Stimulated activated CD8-positive, alpha-beta memory T cell treated with anti-CD3 and anti-CD28 coated beads, Interleukin-4, amount 100 ng/mL, for 4 hours (primary cell): ENCODE measurements around the gene ZCCHC13.
"Not testable (repeated sequence)": the region's sequence is repeated elsewhere in the genome, so short reads cannot be mapped to it uniquely, and the experiment has no call there.

Experiments used
- DNase-seq, 2 donors: peaks; one replicate each; pipeline ENCODE4 v3.0.0-alpha.2; 2020; ENCODE audit warnings: low read depth in 2 of 2, low spot score in 1 of 2

Gene ZCCHC13

DNA sequence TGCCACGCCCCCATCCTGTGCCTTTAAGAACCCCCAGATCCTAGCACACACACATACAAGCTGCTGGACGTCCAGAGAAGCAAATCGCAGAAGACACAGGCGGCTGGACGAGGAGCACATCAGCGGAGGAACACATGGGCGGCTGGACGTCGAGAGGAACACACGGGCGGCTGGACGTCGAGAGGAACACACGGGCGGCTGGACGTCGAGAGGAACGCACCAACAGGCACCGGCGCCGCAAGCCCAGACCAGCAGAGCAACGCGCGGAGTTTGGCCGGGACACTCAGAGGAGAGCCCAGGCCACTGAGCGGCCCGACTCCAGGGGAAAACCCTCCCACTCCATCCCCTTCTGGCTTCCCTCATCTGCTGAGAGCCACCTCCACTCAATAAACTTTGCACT lies 17.2 kb downstream of the ZCCHC13 start:
- no peak for DNase-seq

DNA sequence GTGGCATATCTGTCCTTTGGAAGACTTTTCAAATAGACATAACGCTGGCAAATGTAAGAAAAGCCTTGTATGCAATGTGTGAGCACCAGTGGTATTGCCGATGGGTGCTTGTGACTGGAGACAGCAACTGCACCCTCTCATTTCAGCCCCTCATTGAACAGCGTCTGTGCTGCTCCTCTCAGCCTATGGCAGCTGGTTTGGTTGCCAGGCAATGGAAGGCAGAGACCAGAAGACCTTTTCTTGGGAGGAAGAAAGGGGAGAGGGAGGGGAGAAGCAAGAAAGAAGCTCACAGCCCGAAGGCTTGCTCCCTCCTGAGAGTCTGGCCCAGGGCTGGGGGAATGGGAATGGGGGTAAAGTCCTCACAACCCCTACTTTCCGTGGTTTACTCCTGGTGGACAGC lies 20.2 kb downstream of the ZCCHC13 start:
- DNase-seq, result no peak

DNA sequence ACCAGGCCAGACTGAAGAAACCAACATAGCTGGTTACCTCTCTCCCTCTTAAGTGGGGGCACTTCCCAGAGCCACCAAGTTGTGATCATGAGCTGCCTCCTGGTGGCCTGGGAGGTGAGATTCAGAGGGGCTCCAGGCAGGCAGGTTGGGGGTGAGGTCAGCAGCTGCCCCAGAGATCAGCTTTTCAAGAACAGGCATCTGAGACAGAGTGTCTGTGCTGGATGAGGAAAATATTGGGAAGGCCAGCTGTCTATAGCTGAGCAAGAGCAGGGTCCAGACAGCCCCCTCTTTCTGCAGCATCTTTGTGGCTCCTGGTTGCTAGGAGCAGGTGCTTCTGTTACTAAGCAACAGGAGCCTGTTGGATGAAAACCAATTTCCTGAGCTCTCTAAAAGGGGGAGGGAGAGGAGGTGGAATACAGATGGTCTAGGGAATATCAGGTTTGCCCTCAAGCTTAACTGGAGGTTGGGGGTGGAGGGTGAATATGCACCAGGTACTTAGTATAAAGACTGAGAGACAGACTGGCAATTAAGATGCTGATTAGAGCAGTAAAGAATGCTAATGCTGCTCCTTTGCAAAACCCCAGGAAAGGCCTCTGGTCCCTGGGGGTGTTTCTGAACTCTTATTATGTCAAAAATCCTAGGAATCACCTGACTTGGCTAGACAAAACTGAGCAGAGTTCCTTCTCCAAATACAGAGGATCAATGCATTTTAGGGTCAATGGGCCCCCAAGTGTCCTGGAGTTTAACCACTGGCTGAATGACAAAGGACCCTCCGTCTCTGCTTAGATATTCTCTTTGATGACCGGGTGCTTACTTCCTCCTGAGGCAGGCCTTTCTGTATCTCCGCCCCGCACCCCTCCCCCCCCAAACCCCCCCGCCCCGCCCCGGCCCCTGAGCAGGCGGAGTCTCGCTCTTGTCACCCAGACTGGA lies 21.4 kb downstream of the ZCCHC13 start:
- no peak for DNase-seq

DNA sequence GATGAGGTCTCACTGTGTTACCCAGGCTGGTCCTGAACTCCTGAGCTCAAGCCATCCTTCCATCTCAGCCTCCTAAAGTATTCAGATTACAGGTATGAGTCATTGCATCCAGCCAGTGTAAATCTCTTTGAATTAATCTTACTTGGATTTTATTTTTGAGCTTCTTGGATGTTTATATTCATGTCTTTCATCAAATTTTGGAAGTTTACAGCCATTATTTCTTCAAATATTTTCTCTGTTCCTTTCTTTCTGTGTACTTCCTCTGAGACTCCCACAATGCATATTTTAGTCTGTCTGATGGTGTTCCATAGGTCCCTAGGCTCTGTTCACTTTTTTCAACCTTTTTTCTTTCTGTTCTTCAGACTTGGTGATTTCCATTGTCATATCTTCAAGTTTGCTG lies 34.9 kb downstream of the ZCCHC13 start:
- no peak for DNase-seq

DNA sequence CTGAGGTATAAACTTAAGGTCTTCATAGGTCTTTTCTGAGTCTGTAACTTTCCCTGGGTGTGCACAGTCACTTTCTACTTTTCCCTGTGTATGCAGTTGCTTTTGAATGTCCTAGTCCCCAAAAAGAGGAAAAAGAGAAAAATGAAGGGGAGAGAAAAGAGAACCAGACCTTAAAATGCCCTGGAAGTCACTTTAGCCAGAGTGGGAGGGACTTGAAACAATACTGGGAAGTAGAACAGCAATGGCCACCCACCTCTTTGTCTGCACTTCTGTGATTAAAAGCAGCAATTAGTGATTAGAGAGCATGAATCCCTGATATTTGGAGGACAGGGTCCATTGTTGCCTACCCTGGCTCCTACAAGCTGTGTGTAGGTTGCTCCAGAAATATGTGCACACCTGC lies 36.1 kb downstream of the ZCCHC13 start:
- DNase-seq, result no peak

DNA sequence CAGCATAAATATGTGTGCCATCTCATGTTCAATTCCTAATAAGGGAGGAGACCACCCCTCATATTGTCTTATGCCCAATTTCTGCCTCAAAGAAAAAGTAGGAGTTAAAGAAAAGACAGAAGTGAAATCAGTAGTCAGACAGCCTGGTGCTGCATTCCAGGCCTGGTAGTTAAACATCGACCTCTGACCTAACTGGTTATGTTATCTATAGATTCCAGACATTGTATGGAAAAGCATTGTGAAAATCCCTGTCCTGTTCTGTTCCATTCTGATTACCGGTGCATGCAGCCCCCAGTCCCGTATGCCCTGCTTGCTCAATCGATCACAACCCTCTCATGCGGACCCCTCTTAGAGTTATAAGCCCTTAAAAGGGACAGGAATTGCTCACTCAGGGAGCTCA lies 38.2 kb downstream of the ZCCHC13 start:
- DNase-seq, result not testable (repeated sequence)

DNA sequence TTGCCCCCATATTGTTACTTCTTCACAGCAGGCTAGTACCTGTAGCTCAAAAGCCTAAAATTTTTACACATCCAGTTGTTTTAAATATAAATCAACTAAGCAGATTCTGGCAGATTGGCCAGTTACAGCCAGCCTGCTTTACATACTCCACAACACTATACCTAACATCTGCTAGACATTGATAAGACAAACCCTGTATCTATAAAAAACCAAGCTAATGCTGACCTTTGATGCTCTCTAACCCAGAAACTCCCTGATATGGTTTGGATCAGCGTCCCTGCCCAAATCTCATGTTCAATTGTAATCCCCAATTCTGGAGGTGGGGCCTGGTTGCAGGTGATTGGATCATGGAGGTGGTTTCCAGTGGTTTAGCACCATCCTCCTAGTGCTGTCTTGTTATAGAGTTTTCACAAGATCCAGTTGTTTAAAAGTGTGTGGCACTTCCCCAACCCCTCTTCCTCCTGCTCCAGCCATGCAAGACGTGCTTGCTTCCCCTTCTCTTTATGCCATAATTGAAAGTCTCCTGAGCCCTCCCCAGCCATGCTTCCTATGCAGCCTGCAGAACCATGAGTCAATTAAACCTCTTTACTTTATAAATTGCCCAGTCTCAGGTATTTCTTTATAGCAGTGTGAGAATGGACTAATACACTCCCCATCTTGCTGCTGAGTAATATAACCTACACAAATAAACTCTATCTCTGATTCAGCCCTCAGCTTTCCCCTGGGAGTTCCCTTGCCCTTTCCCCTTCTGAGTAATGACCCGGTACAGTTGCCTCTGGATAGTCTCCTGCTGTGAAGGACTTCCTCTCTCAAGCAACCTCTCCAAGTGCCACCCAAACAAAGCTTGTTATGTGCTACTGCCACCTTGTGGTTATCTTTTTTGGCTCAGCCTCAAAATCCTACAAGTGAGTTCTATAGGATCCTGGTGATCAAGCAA lies 39.6 kb downstream of the ZCCHC13 start:
- DNase-seq, result peak in 1 of 2 donors; percentile 3

DNA sequence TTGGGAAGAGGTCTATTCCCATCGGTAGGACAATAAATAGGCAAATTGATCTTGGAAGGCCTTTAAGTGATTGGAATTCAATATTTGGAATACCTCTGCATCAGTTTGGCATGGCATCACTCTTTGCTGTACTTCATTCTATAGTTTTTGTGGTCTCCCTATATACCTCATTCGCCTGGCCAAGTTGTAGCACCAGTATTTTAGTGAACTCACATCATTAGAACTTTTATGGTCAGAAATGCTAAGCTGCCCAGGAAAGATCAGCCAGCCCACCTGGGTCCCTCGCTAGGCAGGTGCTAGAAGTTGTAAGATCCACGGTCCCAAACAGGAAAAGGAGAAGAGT lies 40.3 kb downstream of the ZCCHC13 start:
- no peak for DNase-seq

DNA sequence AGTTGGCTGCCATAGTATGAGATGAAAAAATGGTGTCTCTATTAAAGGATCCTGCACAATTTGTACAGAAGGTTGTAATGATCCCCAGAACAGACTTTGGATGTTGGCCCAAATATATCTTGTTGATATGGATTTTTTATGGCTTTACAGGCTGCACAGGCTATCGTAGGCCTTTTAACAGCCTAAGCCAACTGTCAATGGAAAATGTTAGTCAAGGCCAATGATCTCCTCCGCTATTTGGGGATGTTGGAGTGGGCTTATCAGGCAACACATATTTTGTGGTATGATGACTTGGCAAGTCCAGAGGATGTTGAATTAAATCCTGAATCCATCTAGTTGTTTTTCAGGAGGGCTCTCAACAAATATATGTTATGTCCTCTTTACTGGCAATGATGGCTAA lies 42.1 kb downstream of the ZCCHC13 start:
- no peak for DNase-seq

DNA sequence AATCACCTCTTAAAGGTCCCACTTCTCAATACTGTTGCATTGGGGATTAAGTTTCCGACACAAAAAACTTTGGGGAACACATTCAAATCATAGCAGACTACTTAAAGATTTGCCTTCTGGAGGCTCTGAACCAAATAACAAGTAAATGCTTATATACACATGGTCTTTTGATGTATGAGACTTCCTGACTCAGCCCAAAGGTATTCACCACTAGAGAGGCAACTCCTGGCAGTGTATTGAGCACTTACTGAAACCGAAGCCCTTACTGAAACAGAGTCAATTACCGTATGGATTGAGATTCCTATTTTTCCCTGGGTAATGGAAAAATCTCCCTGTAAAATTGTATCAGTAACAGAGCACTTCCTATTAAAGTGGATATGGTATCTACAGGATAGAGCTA lies 45.4 kb downstream of the ZCCHC13 start:
- no peak for DNase-seq

DNA sequence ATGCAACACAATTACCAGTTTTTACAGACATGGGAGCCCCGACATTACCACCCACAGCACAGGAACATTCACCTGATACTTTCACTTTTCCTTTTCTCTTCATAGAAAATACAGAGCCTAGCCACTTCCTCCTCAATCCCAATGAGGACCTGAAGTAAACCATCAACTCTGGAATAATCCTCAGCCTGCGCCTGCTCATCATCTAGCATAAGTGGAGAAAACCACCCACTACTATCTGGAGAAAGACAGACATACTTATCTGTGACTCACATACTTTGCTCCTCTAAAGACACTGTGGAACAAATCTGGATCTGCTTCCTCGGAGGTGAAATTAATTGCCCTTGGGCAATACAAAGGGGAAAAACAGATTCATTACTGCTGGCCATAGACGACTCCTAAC lies 47.8 kb downstream of the ZCCHC13 start:
- no peak for DNase-seq

DNA sequence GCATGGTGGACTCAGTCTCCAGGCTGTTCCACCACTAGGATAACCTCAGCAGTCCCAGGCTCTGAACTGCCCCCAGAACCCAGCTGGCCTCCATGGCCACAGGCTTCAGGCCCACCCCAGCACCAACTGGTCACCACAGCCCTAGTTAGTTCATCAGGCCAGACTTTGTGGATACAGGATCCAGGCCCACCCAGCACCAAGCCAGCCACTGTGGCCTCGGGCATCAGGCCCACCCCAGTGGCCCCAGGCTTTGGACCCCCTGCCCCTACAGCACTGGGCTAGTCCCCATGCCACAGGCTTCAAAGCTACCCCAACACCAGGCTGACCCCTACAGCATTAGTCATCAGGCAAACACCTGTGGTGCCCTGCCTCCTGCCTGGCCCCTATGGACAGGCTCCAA lies 50.0 kb downstream of the ZCCHC13 start:
- no peak for DNase-seq
